SK-N-SH (cell line): ENCODE data around the gene SDK1. TPM values are rescaled to one million over a fixed set of nuclear protein-coding genes. Genes with fewer than 3 reads are reported as not detected.

Experiments used
- CTCF ChIA-PET: fragments of 300-600, 350-600 bp; formaldehyde crosslinking; extraction: SDS; loops from one replicate; lab custom pipeline; 2021; lab: Yijun Ruan, JAX
- POLR2A ChIA-PET: fragments of 350-600 bp; sonication (Branson Sonifier 250); formaldehyde crosslinking; extraction: SDS; loops from one replicate; lab custom pipeline; 2020; ENCODE audit warnings: antibody characterized with exemption, inconsistent platforms; lab: Yijun Ruan, JAX
- DNase-seq: peaks from one replicate; pipeline ENCODE4 v3.0.0; 2012
- H2AFZ ChIP-seq: fragments of 200-600 bp; sonication (generic); 2 replicates; pipeline ENCODE4 v1.8.1; 2016; ENCODE audit warnings: antibody characterized with exemption, mild to moderate bottlenecking, low read depth
- H3F3A ChIP-seq: fragments of 200-600 bp; sonication (generic); replicated peaks from 2 replicates; pipeline ENCODE3; 2016; ENCODE audit warnings: antibody characterized with exemption, mild to moderate bottlenecking; ENCODE audit not compliant: insufficient read depth
- H3K27ac ChIP-seq, 2 experiments: fragments of 200-500 bp in 1 of 2; fragments of 200-600 bp in 1 of 2; sonication (Bioruptor generic) in 1 of 2; sonication (generic), shearing (Covaris generic) in 1 of 2; 2 replicates each; pipeline versions ENCODE4 v1.5.1 to v1.6.1; 2014 to 2016; ENCODE audit warnings: low read depth in 2 of 2, inconsistent platforms in 1 of 2, low read length in 1 of 2, mild to moderate bottlenecking in 1 of 2, mixed read lengths in 1 of 2
- H3K27me3 ChIP-seq: fragments of 200-600 bp; sonication (generic), shearing (Covaris generic); 2 replicates; pipeline ENCODE4 v1.6.1; 2016; ENCODE audit warnings: mixed run types; ENCODE audit not compliant: insufficient read depth
- H3K36me3 ChIP-seq, 2 experiments: fragments of 200-500 bp in 1 of 2; fragments of 200-600 bp in 1 of 2; sonication (Bioruptor generic) in 1 of 2; sonication (generic) in 1 of 2; replicated peaks in 1 of 2; 2 replicates each; pipeline versions ENCODE3 to v1.5.1; 2014 to 2016; ENCODE audit warnings: low read length in 1 of 2, mild to moderate bottlenecking in 1 of 2; ENCODE audit not compliant: insufficient read depth in 2 of 2, control insufficient read depth in 1 of 2
- H3K4me1 ChIP-seq, 2 experiments: fragments of 200-500 bp in 1 of 2; fragments of 200-600 bp in 1 of 2; sonication (Bioruptor generic) in 1 of 2; sonication (generic), shearing (Covaris generic) in 1 of 2; 2 replicates each; pipeline versions ENCODE4 v1.5.1 to v1.6.1; 2014 to 2016; ENCODE audit warnings: low read depth in 1 of 2, low read length in 1 of 2, mixed run types in 1 of 2; ENCODE audit not compliant: insufficient read depth in 2 of 2, control insufficient read depth in 1 of 2
- H3K4me2 ChIP-seq: fragments of 200-600 bp; sonication (generic), shearing (Covaris generic); 2 replicates; pipeline ENCODE4 v1.6.1; 2017; ENCODE audit warnings: mixed run types
- H3K4me3 ChIP-seq, 2 experiments: fragments of 200-500 bp in 1 of 2; fragments of 200-600 bp in 1 of 2; sonication (Bioruptor generic) in 1 of 2; sonication (generic), shearing (Covaris generic) in 1 of 2; 2 replicates each; pipeline versions ENCODE4 v1.5.1 to v1.8.1; 2014 to 2016; ENCODE audit warnings: low read depth in 2 of 2, inconsistent platforms in 1 of 2, low read length in 1 of 2, mild to moderate bottlenecking in 1 of 2, mixed read lengths in 1 of 2, moderate library complexity in 1 of 2
- H3K79me2 ChIP-seq: fragments of 200-600 bp; sonication (generic); 2 replicates; pipeline ENCODE4 v1.8.1; 2017; ENCODE audit warnings: mild to moderate bottlenecking; ENCODE audit not compliant: insufficient read depth
- H3K9ac ChIP-seq: fragments of 200-600 bp; sonication (generic); 2 replicates; pipeline ENCODE4 v1.6.1; 2017; ENCODE audit warnings: mixed run types
- H3K9me2 ChIP-seq: fragments of 200-600 bp; sonication (generic); 2 replicates; pipeline ENCODE4 v1.6.1; 2017; ENCODE audit warnings: mixed run types
- H3K9me3 ChIP-seq: fragments of 200-600 bp; sonication (generic); 2 replicates; pipeline ENCODE4 v1.6.1; 2017; ENCODE audit warnings: mixed run types, mild to moderate bottlenecking, moderate library complexity
- H4K20me1 ChIP-seq: fragments of 200-600 bp; sonication (generic); 2 replicates; pipeline ENCODE4 v1.6.1; 2017; ENCODE audit warnings: mild to moderate bottlenecking, mixed run types; ENCODE audit not compliant: insufficient read depth
- CTCF ChIP-seq: fragments of 200-600 bp; sonication (generic); IDR thresholded peaks from 2 replicates; pipeline ENCODE4 v1.6.1; 2017; ENCODE audit warnings: antibody characterized with exemption, mild to moderate bottlenecking, moderate library complexity
- ELF1 ChIP-seq: IDR thresholded peaks from 2 replicates; pipeline ENCODE4 v1.4.0; 2012
- FOSL2 ChIP-seq: IDR thresholded peaks from 2 replicates; pipeline ENCODE4 v1.4.0; 2012; ENCODE audit warnings: low read depth, mild to moderate bottlenecking, moderate library complexity, borderline replicate concordance
- GABPA ChIP-seq: IDR thresholded peaks from 2 replicates; pipeline ENCODE4 v1.4.0; 2012; ENCODE audit warnings: low read depth, mild to moderate bottlenecking
- JUND ChIP-seq: IDR thresholded peaks from 2 replicates; pipeline ENCODE4 v1.4.0; 2012
- MAX ChIP-seq: IDR thresholded peaks from 2 replicates; pipeline ENCODE4 v1.4.0; 2012; ENCODE audit warnings: low read depth
- MXI1 ChIP-seq: IDR thresholded peaks from 2 replicates; pipeline ENCODE4 v1.6.1; 2012; ENCODE audit warnings: mild to moderate bottlenecking, low read depth, low read length, improper control_type of control experiment
- NFIC ChIP-seq: IDR thresholded peaks from 2 replicates; pipeline ENCODE4 v1.4.0; 2012; ENCODE audit warnings: borderline replicate concordance
- NRF1 ChIP-seq: IDR thresholded peaks from 2 replicates; pipeline ENCODE4 v1.6.1; 2012; ENCODE audit warnings: low read depth, mild to moderate bottlenecking, low read length
- RAD21 ChIP-seq: IDR thresholded peaks from 2 replicates; pipeline ENCODE4 v1.6.1; 2012; ENCODE audit warnings: mild to moderate bottlenecking, low read length
- RCOR1 ChIP-seq: fragments of 150-350 bp; IDR thresholded peaks from 2 replicates; pipeline ENCODE4 v1.6.1; 2017; ENCODE audit warnings: antibody characterized with exemption, low read length
- RFX5 ChIP-seq: IDR thresholded peaks from 2 replicates; pipeline ENCODE4 v1.6.1; 2012; ENCODE audit warnings: mild to moderate bottlenecking, improper control_type of control experiment, low read length
- RXRA ChIP-seq: IDR thresholded peaks from 2 replicates; pipeline ENCODE4 v1.4.0; 2012; ENCODE audit warnings: low read depth, mild to moderate bottlenecking, borderline replicate concordance
- SIN3A ChIP-seq: IDR thresholded peaks from 2 replicates; pipeline ENCODE4 v1.6.1; 2012; ENCODE audit warnings: low read depth, mild to moderate bottlenecking, low read length, moderate library complexity, borderline replicate concordance
- SMC3 ChIP-seq: IDR thresholded peaks from 2 replicates; pipeline ENCODE4 v1.6.1; 2012; ENCODE audit warnings: low read depth, low read length, improper control_type of control experiment
- TAF1 ChIP-seq: IDR thresholded peaks from 2 replicates; pipeline ENCODE4 v1.6.1; 2012; ENCODE audit warnings: low read depth, mild to moderate bottlenecking, low read length, moderate library complexity, borderline replicate concordance
- TCF12 ChIP-seq: IDR thresholded peaks from 2 replicates; pipeline ENCODE4 v1.4.0; 2012
- ZBTB33 ChIP-seq: IDR thresholded peaks from 2 replicates; pipeline ENCODE4 v1.4.0; 2012; ENCODE audit warnings: low read depth, borderline replicate concordance
- WGBS: methylation state at CpG from one replicate; pipeline ENCODE4 v1.1.6; 2017; ENCODE audit warnings: low lambda C conversion rate; 5-methylcytosine and 5-hydroxymethylcytosine counted together
- polyA plus RNA-seq, 3 experiments: library from polyadenylated mRNA; depleted of rRNA; stranded (reverse); fragments of >200 nt; gene quantifications; 2 replicates each; pipeline ENCODE4 v1.2.3, GENCODE V29; 2012

Gene SDK1
- polyA plus RNA-seq, 1 of the 3 experiments (the other 2 are of a cell fraction): 1.2 TPM

GRCh38 chr7:4091767-4092166 lies 790.7 kb downstream of the SDK1 start:
- no peaks in the 10 kb centered on the region for H4K20me1 ChIP-seq
- no peaks in the 10 kb centered on the region for H3K36me3 ChIP-seq
- no peaks in the 10 kb centered on the region for H3K79me2 ChIP-seq
- no peak overlapping the region for H2AFZ ChIP-seq
- H3K4me2 ChIP-seq: no peak overlapping the region
- no peak overlapping the region for H3K9ac ChIP-seq
- H3K27ac ChIP-seq: no peak overlapping the region
- no peak overlapping the region for H3K4me3 ChIP-seq
- TF ChIP-seq RXRA: no peak
- TF ChIP-seq TCF12: no peak
- TF ChIP-seq, all 33 proteins: peak for 0
- no peaks in the 10 kb centered on the region for H3K9me2 ChIP-seq
- ChIA-PET POLR2A (no interaction called here), CTCF (interaction anchor here (0.8 kb wide), 1 partner anchor 12 kb away, joined by 3 read pairs; no protein-coding TSS in a partner anchor)
- H3F3A ChIP-seq: no peaks in the 10 kb centered on the region
- no peaks in the 10 kb centered on the region for H3K4me1 ChIP-seq
- H3K9me3 ChIP-seq: peaks cover 4% of the 10 kb centered on the region; the same call in 1 of the 2 replicates
- DNase-seq: no peak
- no peaks in the 10 kb centered on the region for H3K27me3 ChIP-seq
- WGBS: 69% methylated on average over 12 of the region's 12 CpGs

GRCh38 chr7:4093035-4093434 lies 792.0 kb downstream of the SDK1 start:
- Histone ChIP-seq H3K9me3 (peaks cover 4% of the 10 kb centered on the region; the same call in 1 of the 2 replicates), H3K36me3 (no peaks in the 10 kb centered on the region), H3K27ac (no peak overlapping the region), H3F3A (no peaks in the 10 kb centered on the region), H3K4me3 (no peak overlapping the region), H3K27me3 (no peaks in the 10 kb centered on the region), H2AFZ (no peak overlapping the region), H3K4me2 (no peak overlapping the region), H3K79me2 (no peaks in the 10 kb centered on the region), H3K9me2 (no peaks in the 10 kb centered on the region), H3K9ac (no peak overlapping the region), H3K4me1 (no peaks in the 10 kb centered on the region; a peak in 1 of 4 replicates), H4K20me1 (no peaks in the 10 kb centered on the region)
- TF ChIP-seq CTCF: no peak
- no peak for TF ChIP-seq MXI1
- no peak for TF ChIP-seq RAD21
- TF ChIP-seq GABPA: no peak
- no peak for TF ChIP-seq NRF1
- TF ChIP-seq SMC3: no peak
- no peak for TF ChIP-seq RCOR1
- no peak for TF ChIP-seq ZBTB33
- no peak for TF ChIP-seq FOSL2
- TF ChIP-seq JUND: no peak
- no peak for TF ChIP-seq NFIC
- no peak for TF ChIP-seq MAX
- no peak for TF ChIP-seq RFX5
- TF ChIP-seq SIN3A: no peak
- TF ChIP-seq ELF1: no peak
- TF ChIP-seq TAF1: no peak
- ChIA-PET POLR2A (interaction anchor here (0.5 kb wide), 1 partner anchor 214 kb away, joined by 3 read pairs; no protein-coding TSS in a partner anchor), CTCF (no interaction called here)
- no peak for DNase-seq
- WGBS: 31% methylated on average over 2 of the region's 2 CpGs
